HCT116 (cell line): ENCODE data around the gene AARS2. TPM values are rescaled to one million over a fixed set of nuclear protein-coding genes. Genes with fewer than 3 reads are reported as not detected.
"Not testable (repeated sequence)": the region's sequence is repeated elsewhere in the genome, so short reads cannot be mapped to it uniquely, and the experiment has no call there.

Experiments used
- ATAC-seq: fragments of 200-7000 bp; cut with Tn5 transposase; 2 replicates; pipeline ENCODE4 v1.9.1; 2020; ENCODE audit warnings: mild to moderate bottlenecking, moderate library complexity
- BruUV-seq: library from RNA; stranded (reverse); fragments of 400-500 nt; replicated peaks from 2 replicates; lab custom pipeline; 2021; lab: Mats Ljungman, UMichigan
- CTCF ChIA-PET: fragments of 300-600 bp; sonication (Branson Sonifier 250); formaldehyde crosslinking; loops from one replicate; lab custom pipeline; 2021; ENCODE audit warnings: antibody characterized with exemption; lab: Charles Lee
- POLR2A ChIA-PET: fragments of 300-600, 350-600 bp; sonication (Branson Sonifier 250); formaldehyde crosslinking; loops from one replicate; lab custom pipeline; 2021; ENCODE audit warnings: antibody characterized with exemption; lab: Charles Lee
- RAD21 ChIA-PET, 2 experiments: fragments of 300-600 bp; sonication (Branson Sonifier 250); formaldehyde crosslinking; loops; one replicate each; lab custom pipeline; 2023; ENCODE audit warnings: low total read pairs in 2 of 2; ENCODE audit not compliant: uncharacterized antibody in 2 of 2, unreplicated experiment in 2 of 2, low non-redundant PET in 1 of 2; lab: Charles Lee
- DNase-seq: peaks from one replicate; pipeline ENCODE4 v3.0.0-alpha.2; 2010; ENCODE audit warnings: low read depth, low spot score
- H2AFZ ChIP-seq: fragments of 200-600 bp; shearing (Covaris generic), sonication (generic); 2 replicates; pipeline ENCODE4 v1.6.1; 2017; ENCODE audit warnings: low read depth, mixed run types, mixed read lengths, antibody characterized with exemption, low read length; ENCODE audit not compliant: poor library complexity, severe bottlenecking
- H3K27ac ChIP-seq: 2 replicates; pipeline ENCODE4 v1.5.1; 2012; ENCODE audit warnings: low read depth, low read length
- H3K27me3 ChIP-seq: fragments of 200-600 bp; sonication (generic); 2 replicates; pipeline ENCODE4 v1.6.1; 2016; ENCODE audit warnings: mixed run types, low read length, mixed read lengths; ENCODE audit not compliant: insufficient read depth
- H3K36me3 ChIP-seq, 2 experiments: fragments of 200-500 bp in 1 of 2; fragments of 200-600 bp in 1 of 2; sonication (Bioruptor generic) in 1 of 2; sonication (generic) in 1 of 2; 2 replicates each; pipeline versions ENCODE4 v1.5.1 to v1.6.1; 2014 to 2016; ENCODE audit warnings: low read length in 2 of 2, inconsistent platforms in 1 of 2, mixed read lengths in 1 of 2, mixed run types in 1 of 2; ENCODE audit not compliant: insufficient read depth in 2 of 2, control insufficient read depth in 1 of 2
- H3K4me1 ChIP-seq, 2 experiments: fragments of 200-600 bp in 1 of 2; sonication (generic) in 1 of 2; 2 replicates each; pipeline versions ENCODE4 v1.5.1 to v1.6.1; 2012 to 2017; ENCODE audit warnings: low read length in 2 of 2, inconsistent platforms in 1 of 2, mild to moderate bottlenecking in 1 of 2, mixed read lengths in 1 of 2, mixed run types in 1 of 2, moderate library complexity in 1 of 2; ENCODE audit not compliant: insufficient read depth in 2 of 2, control insufficient read depth in 1 of 2
- H3K4me2 ChIP-seq: fragments of 200-600 bp; sonication (generic); 2 replicates; pipeline ENCODE4 v1.6.1; 2017; ENCODE audit warnings: mixed run types, low read length, mixed read lengths
- H3K4me3 ChIP-seq, 2 experiments: fragments of 200-600 bp in 1 of 2; sonication (generic) in 1 of 2; replicated peaks in 1 of 2; 2 replicates each; pipeline ENCODE4 v1.5.1; 2011 to 2016; ENCODE audit warnings: low read length in 2 of 2, control low read depth in 1 of 2, low read depth in 1 of 2, mild to moderate bottlenecking in 1 of 2, mixed read lengths in 1 of 2, mixed run types in 1 of 2
- H3K79me2 ChIP-seq: fragments of 200-600 bp; sonication (generic); 2 replicates; pipeline ENCODE4 v1.6.1; 2017; ENCODE audit warnings: mild to moderate bottlenecking, mixed run types, low read length, moderate library complexity, mixed read lengths; ENCODE audit not compliant: insufficient read depth
- H3K9ac ChIP-seq: fragments of 200-600 bp; sonication (generic); 2 replicates; pipeline ENCODE4 v1.6.1; 2016; ENCODE audit warnings: low read length, mixed read lengths
- H3K9me2 ChIP-seq: fragments of 200-600 bp; sonication (generic), shearing (Covaris generic); 2 replicates; pipeline ENCODE4 v1.6.1; 2017; ENCODE audit warnings: mixed run types, mild to moderate bottlenecking, moderate library complexity; ENCODE audit not compliant: insufficient read depth
- H3K9me3 ChIP-seq, 2 experiments: fragments of 200-500 bp in 1 of 2; fragments of 200-600 bp in 1 of 2; sonication (Bioruptor generic) in 1 of 2; sonication (generic) in 1 of 2; 2 replicates each; pipeline ENCODE4 v1.6.1; 2014 to 2017; ENCODE audit warnings: low read length in 2 of 2, mixed read lengths in 2 of 2, inconsistent platforms in 1 of 2, low read depth in 1 of 2, mild to moderate bottlenecking in 1 of 2, mixed run types in 1 of 2, moderate library complexity in 1 of 2; ENCODE audit not compliant: control insufficient read depth in 1 of 2, insufficient read depth in 1 of 2
- H4K20me1 ChIP-seq: fragments of 200-600 bp; sonication (generic), shearing (Covaris generic); 2 replicates; pipeline ENCODE4 v1.6.1; 2017; ENCODE audit warnings: mixed run types, mild to moderate bottlenecking, moderate library complexity; ENCODE audit not compliant: insufficient read depth
- CEBPB ChIP-seq: IDR thresholded peaks from 2 replicates; pipeline ENCODE4 v1.6.1; 2012; ENCODE audit warnings: low read depth
- JUND ChIP-seq: IDR thresholded peaks from 2 replicates; pipeline ENCODE4 v1.6.1; 2012
- ZFX ChIP-seq: fragments of 450-650 bp; IDR thresholded peaks from 2 replicates; pipeline ENCODE4 v1.6.1; 2017
- intact Hi-C: fragments of 100-400 bp; cut with micrococcal nuclease; formaldehyde crosslinking; loops from 2 replicates; pipeline ENCODE4 v1.10.0; 2022
- total RNA-seq: library from RNA; stranded (reverse); gene quantifications from one replicate; pipeline ENCODE4 v1.2.1, GENCODE V29; 2021; ENCODE audit not compliant: unreplicated experiment
- TF ChIP-seq, protein P1 (sequence below): IDR thresholded peaks from 2 replicates; pipeline ENCODE4 v1.6.1; 2011; ENCODE audit warnings: mild to moderate bottlenecking, low read length, moderate library complexity; ENCODE audit not compliant: insufficient replicate concordance; ENCODE audit errors: extremely low read depth
- TF ChIP-seq, protein P2 (sequence below): IDR thresholded peaks from 2 replicates; pipeline ENCODE4 v1.6.1; 2012

AARS2 gene
- total RNA-seq, 1 experiment from 2014 or later = 14.9 TPM

DNA sequence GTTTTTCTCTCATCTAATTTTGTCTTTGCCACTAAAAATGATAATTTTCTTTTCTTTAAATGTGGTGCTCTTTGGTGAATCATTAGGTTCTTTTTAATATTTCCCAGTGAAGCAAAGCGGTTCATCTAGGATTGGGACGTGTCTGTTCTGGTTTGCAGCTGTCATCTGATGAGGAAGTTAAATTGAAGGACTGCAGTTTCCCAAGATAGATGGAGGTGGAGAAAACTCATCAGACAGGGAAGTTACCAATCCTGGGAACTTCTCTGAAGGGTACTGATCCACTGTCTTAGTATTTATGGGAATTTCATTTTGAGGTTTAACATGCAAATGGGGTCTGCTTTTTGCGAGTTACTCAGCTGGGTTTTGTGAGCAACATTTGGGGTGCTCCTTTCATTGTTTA is 2.4 kb upstream of the AARS2 start:
- Histone ChIP-seq H3K36me3 (peaks cover 13 to 16% of the 10 kb centered on the region in 2 experiments; a peak in 3 of 4 replicates), H3K4me2 (no peak overlapping the region), H3K79me2 (peaks cover 19% of the 10 kb centered on the region), H4K20me1 (no peaks in the 10 kb centered on the region), H2AFZ (no peak overlapping the region), H3K27ac (no peak overlapping the region), H3K4me3 (no peak overlapping the region), H3K4me1 (peaks cover 6 to 16% of the 10 kb centered on the region in 2 experiments), H3K9me2 (no peaks in the 10 kb centered on the region), H3K9me3 (no peaks in the 10 kb centered on the region), H3K9ac (no peak overlapping the region), H3K27me3 (peaks cover 18% of the 10 kb centered on the region; the same call in 1 of the 2 replicates)
- no TSS peak for BruUV-seq
- CTCF ChIA-PET = no interaction called here
- ATAC-seq (no peak), DNase-seq (no peak)
- RAD21 ChIA-PET = no interaction called here
- POLR2A ChIA-PET = no interaction called here
- intact Hi-C loops = no loop called here
- TF ChIP-seq, protein P1, sequence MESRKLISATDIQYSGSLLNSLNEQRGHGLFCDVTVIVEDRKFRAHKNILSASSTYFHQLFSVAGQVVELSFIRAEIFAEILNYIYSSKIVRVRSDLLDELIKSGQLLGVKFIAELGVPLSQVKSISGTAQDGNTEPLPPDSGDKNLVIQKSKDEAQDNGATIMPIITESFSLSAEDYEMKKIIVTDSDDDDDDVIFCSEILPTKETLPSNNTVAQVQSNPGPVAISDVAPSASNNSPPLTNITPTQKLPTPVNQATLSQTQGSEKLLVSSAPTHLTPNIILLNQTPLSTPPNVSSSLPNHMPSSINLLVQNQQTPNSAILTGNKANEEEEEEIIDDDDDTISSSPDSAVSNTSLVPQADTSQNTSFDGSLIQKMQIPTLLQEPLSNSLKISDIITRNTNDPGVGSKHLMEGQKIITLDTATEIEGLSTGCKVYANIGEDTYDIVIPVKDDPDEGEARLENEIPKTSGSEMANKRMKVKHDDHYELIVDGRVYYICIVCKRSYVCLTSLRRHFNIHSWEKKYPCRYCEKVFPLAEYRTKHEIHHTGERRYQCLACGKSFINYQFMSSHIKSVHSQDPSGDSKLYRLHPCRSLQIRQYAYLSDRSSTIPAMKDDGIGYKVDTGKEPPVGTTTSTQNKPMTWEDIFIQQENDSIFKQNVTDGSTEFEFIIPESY = no peak
- TF ChIP-seq ZFX (no peak), CEBPB (no peak), JUND (no peak)
- TF ChIP-seq, protein P2, sequence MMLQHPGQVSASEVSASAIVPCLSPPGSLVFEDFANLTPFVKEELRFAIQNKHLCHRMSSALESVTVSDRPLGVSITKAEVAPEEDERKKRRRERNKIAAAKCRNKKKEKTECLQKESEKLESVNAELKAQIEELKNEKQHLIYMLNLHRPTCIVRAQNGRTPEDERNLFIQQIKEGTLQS = no peak

GRCh38 chr6:44314657-44315056 is 1.5 kb upstream of the AARS2 start:
- POLR2A ChIA-PET, H3K4me3 ChIP-seq, H3K9ac ChIP-seq, H3K9me3 ChIP-seq, H2AFZ ChIP-seq, H3K9me2 ChIP-seq, intact Hi-C loops, ATAC-seq, H4K20me1 ChIP-seq, DNase-seq, H3K27ac ChIP-seq, RAD21 ChIA-PET, CTCF ChIA-PET, BruUV-seq, H3K4me2 ChIP-seq: not testable (repeated sequence)
- Histone ChIP-seq H3K79me2 (peaks cover 19% of the 10 kb centered on the region), H3K4me1 (peaks cover 6 to 16% of the 10 kb centered on the region in 2 experiments), H3K27me3 (peaks cover 18% of the 10 kb centered on the region; the same call in 1 of the 2 replicates), H3K36me3 (peaks cover 16 to 23% of the 10 kb centered on the region in 2 experiments; a peak in 3 of 4 replicates)
